ENCODE results near the gene NCKAP1.

- no peak for TF ChIP-seq GATA2 (IDR thresholded peaks at IDR 0.05; ENCODE audit: low read depth, low read length)
- TF ChIP-seq GATA3 (IDR thresholded peaks at IDR 0.05; ENCODE audit: low read depth, low read length), result no peak
Measured at GRCh38 chr2:182950546-182950945, 87.7 kb downstream of the NCKAP1 start.

Measured in SH-SY5Y (cell line).